ENCODE data around the gene ITFG2.
"Not testable (repeated sequence)": the region's sequence is repeated elsewhere in the genome, so short reads cannot be mapped to it uniquely, and the experiment has no call there.

ITFG2 gene

DNA sequence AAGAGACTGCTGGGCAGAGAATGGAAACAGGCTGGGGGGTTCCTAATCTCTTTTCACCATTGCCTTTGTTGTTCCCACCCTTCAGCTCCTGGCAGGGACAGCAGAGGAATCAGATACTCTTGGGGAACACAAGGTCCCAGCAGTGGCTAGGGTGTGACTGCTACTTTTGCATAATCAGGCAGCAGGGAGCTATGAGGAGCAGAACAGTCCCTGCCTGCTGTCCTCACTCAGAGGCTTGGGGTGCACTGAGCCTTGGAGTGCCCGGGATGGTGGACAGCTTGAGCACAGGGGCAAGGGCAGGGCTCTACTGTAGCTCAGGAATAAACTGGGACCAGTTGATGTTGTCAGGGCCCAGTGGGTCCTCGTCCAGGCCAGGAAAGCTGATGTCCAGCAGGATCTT lies 45.9 kb downstream of the ITFG2 start:
- H3K9ac ChIP-seq (ENCODE audit: low read depth in 1 of 2, low read length in 2 of 2), result no peak overlapping the region
- H3K4me3 ChIP-seq (ENCODE audit: low read length in 2 of 2), result no peak overlapping the region
- H3K27me3 ChIP-seq (ENCODE audit: control insufficient read depth in 2 of 2, insufficient read depth in 2 of 2, low read length in 2 of 2), result no peaks in the 10 kb centered on the region
- no peak overlapping the region for H3K27ac ChIP-seq (ENCODE audit: low read depth in 2 of 2, low read length in 2 of 2)
- peaks cover 7 to 19% of the 10 kb centered on the region in 2 donors for H3K4me1 ChIP-seq (ENCODE audit: control insufficient read depth in 2 of 2, insufficient read depth in 2 of 2, low read length in 2 of 2)
- peaks cover 2 to 11% of the 10 kb centered on the region in 2 donors for H3K36me3 ChIP-seq (ENCODE audit: control insufficient read depth in 2 of 2, insufficient read depth in 2 of 2, low read length in 2 of 2)
- no peaks in the 10 kb centered on the region for H3K9me3 ChIP-seq (ENCODE audit: control insufficient read depth in 2 of 2, low read length in 2 of 2)

DNA sequence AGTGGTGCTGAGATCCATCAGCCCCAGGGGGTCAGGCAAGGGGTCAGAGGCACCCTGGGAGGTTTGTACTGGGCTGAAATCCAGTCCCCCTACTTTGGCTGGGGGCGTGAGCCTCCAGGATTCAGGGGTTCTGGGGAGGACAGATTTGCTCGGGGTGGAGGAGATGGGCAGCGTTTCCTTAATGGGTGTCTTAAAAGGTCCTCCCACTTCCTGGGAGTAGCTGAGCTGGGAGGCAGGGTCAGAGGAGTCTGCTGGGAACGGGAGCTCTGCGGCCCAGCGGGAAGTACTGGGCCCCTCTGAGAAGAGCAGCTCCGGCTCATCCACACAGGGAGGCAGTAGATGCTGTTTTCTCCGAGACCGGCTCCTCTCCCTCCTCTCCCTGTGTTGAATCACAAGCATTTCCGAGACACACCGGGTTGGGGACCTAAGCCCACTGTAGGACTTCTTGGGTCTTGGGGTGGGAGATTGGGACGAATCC lies 46.5 kb downstream of the ITFG2 start:
- Histone ChIP-seq H3K4me3 (ENCODE audit: low read length in 2 of 2) (no peak overlapping the region), H3K27ac (ENCODE audit: low read depth in 2 of 2, low read length in 2 of 2) (no peak overlapping the region), H3K36me3 (ENCODE audit: control insufficient read depth in 2 of 2, insufficient read depth in 2 of 2, low read length in 2 of 2) (peaks cover 2 to 11% of the 10 kb centered on the region in 2 donors), H3K9ac (ENCODE audit: low read depth in 1 of 2, low read length in 2 of 2) (no peak overlapping the region), H3K9me3 (ENCODE audit: control insufficient read depth in 2 of 2, low read length in 2 of 2) (no peaks in the 10 kb centered on the region), H3K27me3 (ENCODE audit: control insufficient read depth in 2 of 2, insufficient read depth in 2 of 2, low read length in 2 of 2) (no peaks in the 10 kb centered on the region), H3K4me1 (ENCODE audit: control insufficient read depth in 2 of 2, insufficient read depth in 2 of 2, low read length in 2 of 2) (peaks cover 7 to 16% of the 10 kb centered on the region in 2 donors)

DNA sequence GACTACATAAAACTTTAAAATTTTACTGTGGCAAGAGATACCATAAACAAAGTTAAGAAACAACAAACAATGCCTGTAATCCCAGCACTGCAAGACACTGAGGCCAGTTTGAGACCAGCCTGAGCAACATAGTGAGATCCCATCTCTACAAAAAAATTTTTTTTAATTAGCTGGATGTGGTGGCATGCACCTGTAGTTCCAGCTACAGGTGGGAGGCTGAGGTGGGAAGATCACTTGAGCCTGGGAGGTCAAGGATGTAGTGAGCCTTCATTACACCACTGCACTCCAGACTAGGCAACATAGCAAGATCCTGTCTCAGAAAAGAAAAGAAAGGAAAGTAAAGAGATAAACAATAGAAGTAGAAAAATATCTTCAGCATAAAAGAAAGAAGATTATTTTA lies 47.7 kb downstream of the ITFG2 start:
- peaks cover 2 to 11% of the 10 kb centered on the region in 2 donors for H3K36me3 ChIP-seq (ENCODE audit: control insufficient read depth in 2 of 2, insufficient read depth in 2 of 2, low read length in 2 of 2)
- no peak overlapping the region for H3K4me3 ChIP-seq (ENCODE audit: low read length in 2 of 2)

DNA sequence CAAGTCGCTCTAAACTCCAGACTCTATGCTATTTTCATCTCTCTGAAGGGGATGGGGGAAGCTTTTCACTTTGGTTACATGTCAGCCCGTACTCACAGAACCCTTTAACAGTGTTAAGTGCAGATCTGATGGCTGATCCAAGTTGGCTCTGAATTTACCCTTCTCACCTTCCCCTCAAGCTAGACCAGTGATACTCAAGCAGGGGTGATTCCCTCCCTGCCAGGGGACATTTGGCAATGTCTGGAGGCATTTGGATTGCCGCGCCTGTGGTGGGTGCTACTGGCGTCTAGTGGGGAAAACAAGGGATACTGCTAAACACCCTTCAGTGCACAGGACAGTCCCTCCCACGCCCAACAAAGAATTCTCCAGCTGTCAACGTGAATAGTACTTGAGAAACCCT lies 50.4 kb downstream of the ITFG2 start:
- no peaks in the 10 kb centered on the region for H3K9me3 ChIP-seq (ENCODE audit: control insufficient read depth in 2 of 2, low read length in 2 of 2)
- no peak overlapping the region for H3K9ac ChIP-seq (ENCODE audit: low read depth in 1 of 2, low read length in 2 of 2)
- no peaks in the 10 kb centered on the region for H3K4me1 ChIP-seq (ENCODE audit: control insufficient read depth in 2 of 2, insufficient read depth in 2 of 2, low read length in 2 of 2)
- H3K27ac ChIP-seq (ENCODE audit: low read depth in 2 of 2, low read length in 2 of 2), result no peak overlapping the region
- H3K27me3 ChIP-seq (ENCODE audit: control insufficient read depth in 2 of 2, insufficient read depth in 2 of 2, low read length in 2 of 2), result no peaks in the 10 kb centered on the region
- H3K36me3 ChIP-seq (ENCODE audit: control insufficient read depth in 2 of 2, insufficient read depth in 2 of 2, low read length in 2 of 2), result peaks cover 2 to 6% of the 10 kb centered on the region in 2 donors
- H3K4me3 ChIP-seq (ENCODE audit: low read length in 2 of 2), result no peak overlapping the region

More for the DNA sequence above, 47.7 kb downstream of the ITFG2 start:
- Histone ChIP-seq H3K9me3 (ENCODE audit: control insufficient read depth in 2 of 2, low read length in 2 of 2) (no peaks in the 10 kb centered on the region), H3K27ac (ENCODE audit: low read depth in 2 of 2, low read length in 2 of 2) (no peak overlapping the region), H3K9ac (ENCODE audit: low read depth in 1 of 2, low read length in 2 of 2) (no peak overlapping the region), H3K4me1 (ENCODE audit: control insufficient read depth in 2 of 2, insufficient read depth in 2 of 2, low read length in 2 of 2) (peaks cover 0 to 6% of the 10 kb centered on the region in 2 donors), H3K27me3 (ENCODE audit: control insufficient read depth in 2 of 2, insufficient read depth in 2 of 2, low read length in 2 of 2) (no peaks in the 10 kb centered on the region)

DNA sequence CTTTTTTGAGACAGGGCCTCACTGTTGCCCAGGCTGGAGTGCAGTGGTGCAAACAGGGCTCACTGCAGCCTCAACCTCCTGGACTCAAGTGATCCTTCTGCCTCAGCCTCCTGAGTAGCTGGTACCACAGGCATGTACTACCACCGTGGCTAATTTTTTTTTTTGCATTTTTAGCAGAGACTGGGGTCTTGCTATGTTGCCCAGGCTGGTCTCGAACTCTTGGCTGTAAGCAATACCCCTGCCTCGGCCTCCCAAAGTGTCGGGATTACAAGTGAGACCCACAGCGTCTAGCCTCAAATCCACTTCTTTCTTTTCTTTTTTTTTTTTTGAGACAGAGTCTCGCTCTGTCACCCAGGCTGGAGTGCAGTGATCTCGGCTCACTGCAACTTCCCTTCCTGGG lies 50.9 kb downstream of the ITFG2 start:
- H3K4me1 ChIP-seq (ENCODE audit: control insufficient read depth in 2 of 2, insufficient read depth in 2 of 2, low read length in 2 of 2); H3K36me3 ChIP-seq (ENCODE audit: control insufficient read depth in 2 of 2, insufficient read depth in 2 of 2, low read length in 2 of 2); H3K4me3 ChIP-seq (ENCODE audit: low read length in 2 of 2); H3K9ac ChIP-seq (ENCODE audit: low read depth in 1 of 2, low read length in 2 of 2); H3K27ac ChIP-seq (ENCODE audit: low read depth in 2 of 2, low read length in 2 of 2); H3K27me3 ChIP-seq (ENCODE audit: control insufficient read depth in 2 of 2, insufficient read depth in 2 of 2, low read length in 2 of 2); H3K9me3 ChIP-seq (ENCODE audit: control insufficient read depth in 2 of 2, low read length in 2 of 2): not testable (repeated sequence)

DNA sequence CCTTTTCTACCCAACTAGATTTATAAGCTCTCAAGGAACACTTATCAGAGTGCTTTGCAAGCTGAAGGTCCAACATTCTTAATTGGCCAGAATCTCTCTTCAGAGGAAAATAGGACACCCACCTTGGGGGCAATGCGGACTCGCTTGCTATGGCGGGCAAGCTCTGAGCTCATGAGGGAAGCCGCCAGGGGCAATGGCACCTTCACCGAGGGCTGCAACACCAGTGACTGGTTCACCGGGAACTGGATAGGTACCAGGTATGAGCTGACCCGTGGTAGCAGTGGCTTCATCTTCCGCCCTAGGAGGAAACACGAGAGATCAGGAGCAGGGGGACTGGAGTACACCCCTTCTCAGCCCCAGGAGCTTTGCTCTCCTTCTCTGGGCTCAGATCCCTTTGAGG lies 51.7 kb downstream of the ITFG2 start:
- peaks cover 0 to 2% of the 10 kb centered on the region in 2 donors for H3K36me3 ChIP-seq (ENCODE audit: control insufficient read depth in 2 of 2, insufficient read depth in 2 of 2, low read length in 2 of 2)

DNA sequence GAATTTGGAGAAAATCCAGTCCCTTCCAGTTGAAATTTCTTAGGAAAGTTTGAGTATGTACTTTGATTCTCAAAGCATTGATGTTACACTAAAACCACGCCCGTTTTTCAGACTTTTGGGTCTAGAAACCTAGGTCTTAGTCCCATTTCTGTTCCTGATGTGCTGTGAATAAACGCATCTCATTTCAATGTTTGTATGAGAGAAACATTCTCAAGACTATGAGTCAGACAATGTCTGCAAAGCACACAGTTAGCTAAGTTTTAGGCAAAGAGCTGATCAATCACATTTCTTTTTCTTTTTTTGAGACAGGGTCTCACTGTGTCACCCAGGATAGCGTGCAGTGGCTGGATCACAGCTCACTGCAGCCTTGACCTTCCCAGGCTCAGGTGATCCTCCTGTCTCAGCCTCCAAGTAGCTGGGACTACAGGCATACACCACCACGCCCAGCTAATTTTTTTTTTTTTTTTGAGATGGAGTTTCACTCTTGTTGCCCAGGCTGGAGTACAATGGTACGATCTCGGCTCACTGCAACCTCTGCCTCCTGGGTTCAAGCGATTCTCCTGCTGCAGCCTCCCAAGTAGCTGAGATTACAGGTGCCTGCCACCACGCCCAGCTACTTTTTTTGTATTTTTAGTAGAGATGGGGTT lies 56.6 kb downstream of the ITFG2 start:
- H3K4me1 ChIP-seq (ENCODE audit: control insufficient read depth in 2 of 2, insufficient read depth in 2 of 2, low read length in 2 of 2); H3K27me3 ChIP-seq (ENCODE audit: control insufficient read depth in 2 of 2, insufficient read depth in 2 of 2, low read length in 2 of 2); H3K36me3 ChIP-seq (ENCODE audit: control insufficient read depth in 2 of 2, insufficient read depth in 2 of 2, low read length in 2 of 2); H3K9ac ChIP-seq (ENCODE audit: low read depth in 1 of 2, low read length in 2 of 2); H3K4me3 ChIP-seq (ENCODE audit: low read length in 2 of 2); H3K9me3 ChIP-seq (ENCODE audit: control insufficient read depth in 2 of 2, low read length in 2 of 2); H3K27ac ChIP-seq (ENCODE audit: low read depth in 2 of 2, low read length in 2 of 2): not testable (repeated sequence)

More for the DNA sequence above, 51.7 kb downstream of the ITFG2 start:
- Histone ChIP-seq H3K27ac (ENCODE audit: low read depth in 2 of 2, low read length in 2 of 2) (no peak overlapping the region), H3K4me1 (ENCODE audit: control insufficient read depth in 2 of 2, insufficient read depth in 2 of 2, low read length in 2 of 2) (no peaks in the 10 kb centered on the region), H3K9me3 (ENCODE audit: control insufficient read depth in 2 of 2, low read length in 2 of 2) (no peaks in the 10 kb centered on the region), H3K27me3 (ENCODE audit: control insufficient read depth in 2 of 2, insufficient read depth in 2 of 2, low read length in 2 of 2) (no peaks in the 10 kb centered on the region), H3K9ac (ENCODE audit: low read depth in 1 of 2, low read length in 2 of 2) (no peak overlapping the region), H3K4me3 (ENCODE audit: low read length in 2 of 2) (no peak overlapping the region)

Data from mucosa of rectum (tissue), 2 donors.